A549 (cell line): ENCODE results near the gene MAN2C1. TPM values are rescaled to one million over a fixed set of nuclear protein-coding genes. Genes with fewer than 3 reads are reported as not detected.

ENCODE experiments used
- ATAC-seq, 2 experiments: fragments of 200-7000 bp in 1 of 2; fragments of >200 bp in 1 of 2; cut with Nextera tagmentation in 1 of 2; cut with Tn5 transposase in 1 of 2; 3 replicates each; pipeline versions ENCODE4 v1.8.0 to v1.9.1; 2018 to 2020; ENCODE audit warnings: mild to moderate bottlenecking in 1 of 2, moderate library complexity in 1 of 2
- CTCF ChIA-PET: fragments of 300-600 bp; sonication (Branson Sonifier 250); formaldehyde crosslinking; extraction: SDS; loops from one replicate; lab custom pipeline; 2021; ENCODE audit warnings: antibody characterized with exemption, inconsistent platforms; lab: Yijun Ruan, JAX
- POLR2A ChIA-PET: fragments of 350-600 bp; formaldehyde crosslinking; extraction: SDS; loops from one replicate; lab custom pipeline; 2021; ENCODE audit warnings: antibody characterized with exemption, inconsistent platforms; lab: Yijun Ruan, JAX
- DNase-seq, 2 experiments: peaks; one replicate each; pipeline versions ENCODE4 v3.0.0 to v3.0.0-alpha.2; 2011 to 2016; ENCODE audit warnings: low read depth in 1 of 2, low spot score in 1 of 2
- FAIRE-seq: peaks from 2 replicates; lab custom pipeline; 2011; peaks lifted over from hg19 to GRCh38; lab: Jason Lieb, UNC
- H3K27ac ChIP-seq, 2 experiments: fragments of >200 bp; sonication (Bioruptor Twin); formaldehyde crosslinking; 3 replicates each; pipeline ENCODE4 v1.5.1; 2016 to 2017
- H3K4me1 ChIP-seq: fragments of >200 bp; sonication (Bioruptor Twin); formaldehyde crosslinking; 3 replicates; pipeline ENCODE4 v1.6.1; 2016
- H3K4me2 ChIP-seq: fragments of >200 bp; sonication (Bioruptor Twin); formaldehyde crosslinking; 3 replicates; pipeline ENCODE4 v1.6.1; 2016
- H3K4me3 ChIP-seq: fragments of >200 bp; sonication (Bioruptor Twin); formaldehyde crosslinking; 3 replicates; pipeline ENCODE4 v1.5.1; 2016
- H3K9me3 ChIP-seq: fragments of >200 bp; sonication (Bioruptor Twin); formaldehyde crosslinking; 3 replicates; pipeline ENCODE4 v1.6.1; 2016
- BHLHE40 ChIP-seq: IDR thresholded peaks from 2 replicates; pipeline ENCODE4 v1.6.1; 2012; ENCODE audit warnings: low read depth, low read length, inconsistent platforms
- CBX8 ChIP-seq: fragments of 200-600 bp; sonication (generic); IDR thresholded peaks from 2 replicates; pipeline ENCODE4 v1.6.1; 2016
- CEBPB ChIP-seq, 2 experiments: fragments of >200 bp in 1 of 2; sonication (Bioruptor Twin) in 1 of 2; formaldehyde crosslinking in 1 of 2; IDR thresholded peaks; 2 replicates each; pipeline ENCODE4 v1.6.1; 2012 to 2016
- CTCF ChIP-seq: fragments of >200 bp; sonication (Bioruptor Twin); formaldehyde crosslinking; IDR thresholded peaks from 3 replicates; pipeline ENCODE4 v1.5.1; 2016
- EHF ChIP-seq: fragments of 250-450 bp; sonication (Bioruptor Pico); IDR thresholded peaks from 2 replicates; pipeline ENCODE4 v1.5.0; 2020; ENCODE audit warnings: mild to moderate bottlenecking
- EHMT2 ChIP-seq: fragments of 200-600 bp; sonication (generic); IDR thresholded peaks from 2 replicates; pipeline ENCODE4 v1.6.1; 2016; ENCODE audit warnings: antibody characterized with exemption, low read depth, mild to moderate bottlenecking, moderate library complexity
- ELK1 ChIP-seq: fragments of 150-350 bp; IDR thresholded peaks from 2 replicates; pipeline ENCODE4 v1.6.1; 2014; ENCODE audit warnings: low read depth, mild to moderate bottlenecking, low read length
- EP300 ChIP-seq, 2 experiments: fragments of >200 bp; sonication (Bioruptor Twin); formaldehyde crosslinking; IDR thresholded peaks; 2 replicates in 1 of 2; 3 replicates in 1 of 2; pipeline ENCODE4 v1.6.1; 2016 to 2017
- FOSL2 ChIP-seq, 2 experiments: fragments of 450-650 bp in 1 of 2; fragments of >200 bp in 1 of 2; sonication (Bioruptor Twin) in 1 of 2; formaldehyde crosslinking; IDR thresholded peaks; 2 replicates each; pipeline versions ENCODE4 v1.5.0 to v1.6.1; 2016 to 2020; ENCODE audit warnings: mild to moderate bottlenecking in 1 of 2, moderate library complexity in 1 of 2
- FOXS1 ChIP-seq: fragments of 250-450 bp; sonication (Bioruptor Pico); IDR thresholded peaks from 2 replicates; pipeline ENCODE4 v1.5.0; 2020; ENCODE audit warnings: mild to moderate bottlenecking, moderate library complexity
- HES2 ChIP-seq: fragments of >200 bp; sonication (Bioruptor Twin); formaldehyde crosslinking; IDR thresholded peaks from 2 replicates; pipeline ENCODE4 v1.6.1; 2016
- HEYL ChIP-seq: fragments of 250-450 bp; sonication (Bioruptor Pico); IDR thresholded peaks from 2 replicates; pipeline ENCODE4 v1.8.0; 2021; ENCODE audit warnings: mild to moderate bottlenecking, moderate library complexity
- HMGXB4 ChIP-seq: fragments of 250-450 bp; sonication (Bioruptor Pico); IDR thresholded peaks from 2 replicates; pipeline ENCODE4 v1.5.0; 2021; ENCODE audit warnings: mild to moderate bottlenecking, moderate library complexity, borderline replicate concordance
- HOXA7 ChIP-seq: fragments of 250-450 bp; sonication (Bioruptor Pico); IDR thresholded peaks from 2 replicates; pipeline ENCODE4 v1.5.0; 2020; ENCODE audit warnings: mild to moderate bottlenecking, moderate library complexity
- JUN ChIP-seq, 2 experiments: fragments of >200 bp; sonication (Bioruptor Twin); formaldehyde crosslinking; IDR thresholded peaks; 2 replicates in 1 of 2; 3 replicates in 1 of 2; pipeline ENCODE4 v1.6.1; 2016 to 2017
- JUNB ChIP-seq: fragments of >200 bp; sonication (Bioruptor Twin); formaldehyde crosslinking; IDR thresholded peaks from 2 replicates; pipeline ENCODE4 v1.6.1; 2016
- KDM1A ChIP-seq: fragments of 200-600 bp; sonication (generic); IDR thresholded peaks from 2 replicates; pipeline ENCODE4 v1.6.1; 2016; ENCODE audit warnings: low read depth, mild to moderate bottlenecking
- MYC ChIP-seq: IDR thresholded peaks from 2 replicates; pipeline ENCODE4 v1.6.1; 2012; ENCODE audit warnings: mild to moderate bottlenecking, inconsistent platforms, low read length, improper control_type of control experiment, borderline replicate concordance
- NR3C1 ChIP-seq: fragments of >200 bp; sonication (Bioruptor Twin); formaldehyde crosslinking; IDR thresholded peaks from 3 replicates; pipeline ENCODE4 v1.6.1; 2017
- PBX3 ChIP-seq: IDR thresholded peaks from 2 replicates; pipeline ENCODE4 v1.6.1; 2012
- POLR2A ChIP-seq: IDR thresholded peaks from 2 replicates; pipeline ENCODE4 v1.6.1; 2012; ENCODE audit warnings: mild to moderate bottlenecking, low read length
- POLR2AphosphoS2 ChIP-seq: conservative IDR thresholded peaks from 2 replicates; pipeline ENCODE4 v1.6.1; 2012; ENCODE audit warnings: low read length, improper control_type of control experiment, inconsistent platforms
- RAD21 ChIP-seq, 2 experiments: fragments of >200 bp in 1 of 2; sonication (Bioruptor Twin) in 1 of 2; formaldehyde crosslinking in 1 of 2; IDR thresholded peaks in 1 of 2; conservative IDR thresholded peaks in 1 of 2; 2 replicates in 1 of 2; 3 replicates in 1 of 2; pipeline ENCODE4 v1.6.1; 2012 to 2018; ENCODE audit warnings: inconsistent platforms in 1 of 2
- RARB ChIP-seq: fragments of 250-450 bp; sonication (Bioruptor Pico); IDR thresholded peaks from 2 replicates; pipeline ENCODE4 v1.8.0; 2021; ENCODE audit warnings: mild to moderate bottlenecking, moderate library complexity
- REST ChIP-seq: fragments of 200-600 bp; sonication (generic); IDR thresholded peaks from 2 replicates; pipeline ENCODE4 v1.6.1; 2016; ENCODE audit warnings: antibody characterized with exemption, mild to moderate bottlenecking, moderate library complexity
- SMC3 ChIP-seq: fragments of >200 bp; sonication (Bioruptor Twin); formaldehyde crosslinking; IDR thresholded peaks from 3 replicates; pipeline ENCODE4 v1.6.1; 2018; ENCODE audit warnings: inconsistent platforms
- TFCP2L1 ChIP-seq: fragments of 250-450 bp; sonication (Bioruptor Pico); IDR thresholded peaks from 2 replicates; pipeline ENCODE4 v1.5.0; 2021; ENCODE audit warnings: mild to moderate bottlenecking
- USF2 ChIP-seq: fragments of 450-650 bp; IDR thresholded peaks from 2 replicates; pipeline ENCODE4 v1.6.1; 2014; ENCODE audit warnings: antibody characterized with exemption
- ZFP36 ChIP-seq: fragments of 450-650 bp; IDR thresholded peaks from 2 replicates; pipeline ENCODE4 v1.6.1; 2014; ENCODE audit warnings: borderline replicate concordance; ENCODE audit not compliant: partially characterized antibody
- ZNF302 ChIP-seq: fragments of 250-450 bp; sonication (Bioruptor Pico); IDR thresholded peaks from 2 replicates; pipeline ENCODE4 v1.9.0; 2021; ENCODE audit warnings: inconsistent platforms, mild to moderate bottlenecking, moderate library complexity
- WGBS: methylation state at CpG from one replicate; pipeline ENCODE4 v1.1.6; 2017; ENCODE audit errors: missing lambda C conversion rate; 5-methylcytosine and 5-hydroxymethylcytosine counted together
- polyA plus RNA-seq, 4 experiments: library from polyadenylated mRNA; depleted of rRNA in 3 of 4; stranded (reverse); fragments of >200 nt; fragmentation: RNase III in 1 of 4; extraction: RNeasy Plus Mini Kit Qiagen cat#74134 plus additional on column Dnase treatment in 1 of 4; gene quantifications; 2 replicates in 3 of 4; 3 replicates in 1 of 4; pipeline ENCODE4 v1.2.3, GENCODE V29; 2011 to 2017

Gene MAN2C1
- polyA plus RNA-seq, 2 of the 4 experiments (the other 2 are of a cell fraction) = 47.7 to 117 TPM

- peak within 1 kb of the TSS; percentile 72 to 91 for H3K27ac ChIP-seq
- no peaks in the 10 kb centered on the region for H3K9me3 ChIP-seq
- peak within 1 kb of the TSS; percentile 60 for H3K4me3 ChIP-seq
- no peak for FAIRE-seq
- H3K4me2 ChIP-seq = peak within 1 kb of the TSS; percentile 85
- 1% methylated on average over 27 of the region's 42 CpGs for WGBS
- H3K4me1 ChIP-seq = peaks cover 11% of the 10 kb centered on the region; the same call in 2 of the 3 replicates
- DNase-seq = peak; percentile 72 to 98
- POLR2A ChIA-PET = interaction anchor here (1.1 to 1.2 kb wide), 2 partner anchors 12 to 32 kb away, joined by 3 read pairs; no protein-coding TSS in a partner anchor
- CTCF ChIA-PET = interaction anchor here (0.8 to 2.0 kb wide), 2 partner anchors 13 to 32 kb away, joined by 3 to 10 read pairs; partner anchors contain the start of gene MAN2C1
- peak; percentile 90 to 93 for ATAC-seq
- no peak for TF ChIP-seq ZNF302 (CRISPR knock-in tag)
- no peak for TF ChIP-seq ZFP36
- no peak for TF ChIP-seq HOXA7 (CRISPR knock-in tag)
- TF ChIP-seq MYC = no peak
- 0 out of 2 replicates have a peak, but pooled peaks have one; percentile 68 for TF ChIP-seq PBX3
- TF ChIP-seq TFCP2L1 (CRISPR knock-in tag) = no peak
- TF ChIP-seq HEYL = no peak
- no peak for TF ChIP-seq EP300 (IDR thresholded peaks at IDR 0.05)
- no peak for TF ChIP-seq HMGXB4 (CRISPR knock-in tag)
- TF ChIP-seq CEBPB (IDR thresholded peaks at IDR 0.05) = no peak
- TF ChIP-seq FOXS1 (CRISPR knock-in tag) = no peak
- TF ChIP-seq POLR2AphosphoS2 = no peak
- TF ChIP-seq RAD21 (conservative IDR thresholded peaks at IDR 0.05 in 1 of 2, IDR thresholded peaks at IDR 0.05 in 1 of 2) = no peak
- TF ChIP-seq NR3C1 = no peak
- no peak for TF ChIP-seq REST
- TF ChIP-seq CBX8 = no peak
- TF ChIP-seq RARB = no peak
- no peak for TF ChIP-seq EHMT2
- no peak for TF ChIP-seq KDM1A
- TF ChIP-seq BHLHE40 = no peak
- TF ChIP-seq EHF (CRISPR knock-in tag) = 0 out of 2 replicates have a peak, but pooled peaks have one; percentile 31
- TF ChIP-seq JUNB = no peak
- TF ChIP-seq POLR2A = peak; percentile 81
- no peak for TF ChIP-seq SMC3
- no peak for TF ChIP-seq ELK1
- TF ChIP-seq HES2 = no peak
- TF ChIP-seq CTCF = no peak
- peak; percentile 99 for TF ChIP-seq USF2
- no peak for TF ChIP-seq FOSL2 (IDR thresholded peaks at IDR 0.05)
- TF ChIP-seq FOSL2 (CRISPR knock-in tag; IDR thresholded peaks at IDR 0.05) = peak; percentile 56
- peak; percentile 46 to 84; a peak in 2 of 5 replicates for TF ChIP-seq JUN (IDR thresholded peaks at IDR 0.05)
Observed at GRCh38 chr15:75335705-75336355, 32.6 kb downstream of the MAN2C1 start, which contains the start of gene COMMD4. TSS of gene COMMD4 (plus strand) at chr15:75336063. CDS start at chr15:75336090, 27 bp downstream.
